ENCODE measurements around the gene GRIFIN.

Gene GRIFIN

DNA sequence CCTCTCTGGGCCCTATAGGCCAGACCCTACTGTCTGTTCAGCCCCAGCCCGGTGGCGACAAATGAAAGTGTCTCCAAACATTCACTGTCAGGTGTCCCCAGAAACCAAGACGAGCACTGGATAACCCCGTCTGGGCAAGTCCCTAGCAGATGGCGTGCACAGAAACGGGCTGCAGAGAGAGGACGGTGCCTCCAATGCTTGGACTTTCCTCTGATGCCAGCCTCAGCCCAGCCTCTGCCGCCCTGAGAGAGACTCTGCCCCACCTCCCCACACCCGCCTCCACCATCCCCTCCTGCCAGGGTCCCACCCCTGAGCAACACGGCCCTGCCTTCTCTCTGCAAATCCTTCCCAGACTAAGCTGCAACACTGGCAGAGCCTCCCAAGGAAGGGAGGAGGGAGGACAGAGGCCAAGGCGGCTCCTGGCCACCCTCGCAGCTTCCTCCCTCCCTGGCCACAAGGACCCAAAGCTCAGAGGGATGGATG is 36.0 kb upstream of the GRIFIN start:
- DNase-seq, result no peak

GRCh38 chr7:2511769-2512168 is 35.6 kb upstream of the GRIFIN start:
- DNase-seq, result no peak

- DNase-seq, result no peak
Measured at GRCh38 chr7:2510909-2511768, 34.9 kb upstream of the GRIFIN start.

- DNase-seq, result no peak
Measured at GRCh38 chr7:2510130-2510776, 34.1 kb upstream of the GRIFIN start.

DNA sequence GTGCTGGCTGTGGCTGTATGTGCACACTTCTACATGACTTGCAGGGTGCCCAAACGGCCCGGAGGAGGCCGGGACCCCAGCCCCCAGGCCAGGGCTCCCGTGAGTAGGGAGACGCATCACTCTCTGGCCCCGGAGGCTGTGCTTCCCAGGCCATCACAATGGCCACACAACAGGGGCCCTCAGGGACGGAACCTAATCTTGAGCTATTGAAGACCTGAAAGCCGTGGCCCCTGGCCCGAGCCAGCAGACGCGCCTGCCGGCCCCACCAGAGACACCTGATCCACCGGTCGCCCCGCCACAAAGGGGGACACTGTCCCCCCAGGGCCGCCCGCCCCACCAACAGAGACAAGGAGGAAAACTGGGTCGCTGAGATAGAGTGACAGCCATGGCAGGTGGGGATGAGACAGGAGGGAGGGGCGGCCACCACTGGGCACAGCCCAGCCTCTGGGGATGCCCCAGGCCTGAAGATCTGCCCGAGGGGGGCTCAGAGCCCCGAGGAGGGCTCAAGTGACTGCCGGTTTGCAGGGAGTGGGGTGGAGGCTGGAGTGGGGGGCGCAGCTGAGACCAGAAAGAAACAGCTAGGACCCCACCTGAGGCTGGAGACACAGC is 33.2 kb upstream of the GRIFIN start:
- DNase-seq, result no peak

GRCh38 chr7:2508327-2509215 is 32.4 kb upstream of the GRIFIN start:
- no peak for DNase-seq

GRCh38 chr7:2507917-2508306 is 31.7 kb upstream of the GRIFIN start:
- DNase-seq, result no peak

- no peak for DNase-seq
Measured at GRCh38 chr7:2507208-2507916, 31.2 kb upstream of the GRIFIN start.

DNA sequence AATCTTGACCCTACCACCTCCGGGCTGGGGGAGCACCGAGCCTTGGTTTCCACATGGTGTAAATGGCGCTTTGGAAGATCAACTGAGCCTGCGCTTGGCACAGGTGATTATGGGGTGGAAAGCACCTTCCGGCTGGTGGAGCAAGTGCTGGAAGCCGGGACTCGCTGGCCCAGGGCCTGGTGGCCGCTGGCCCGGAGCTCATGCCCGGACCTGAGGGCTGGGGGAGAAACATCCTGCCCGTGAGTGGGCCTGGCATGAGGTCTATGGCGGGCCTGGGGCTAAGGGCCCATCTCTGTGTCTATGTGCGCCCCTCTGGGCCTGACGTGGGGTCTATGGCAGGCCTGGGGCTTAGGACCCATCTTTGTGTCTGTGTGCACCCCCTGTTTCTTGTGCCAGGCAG is 29.2 kb upstream of the GRIFIN start:
- no peak for DNase-seq

GRCh38 chr7:2504889-2505375 is 28.7 kb upstream of the GRIFIN start:
- no peak for DNase-seq

DNA sequence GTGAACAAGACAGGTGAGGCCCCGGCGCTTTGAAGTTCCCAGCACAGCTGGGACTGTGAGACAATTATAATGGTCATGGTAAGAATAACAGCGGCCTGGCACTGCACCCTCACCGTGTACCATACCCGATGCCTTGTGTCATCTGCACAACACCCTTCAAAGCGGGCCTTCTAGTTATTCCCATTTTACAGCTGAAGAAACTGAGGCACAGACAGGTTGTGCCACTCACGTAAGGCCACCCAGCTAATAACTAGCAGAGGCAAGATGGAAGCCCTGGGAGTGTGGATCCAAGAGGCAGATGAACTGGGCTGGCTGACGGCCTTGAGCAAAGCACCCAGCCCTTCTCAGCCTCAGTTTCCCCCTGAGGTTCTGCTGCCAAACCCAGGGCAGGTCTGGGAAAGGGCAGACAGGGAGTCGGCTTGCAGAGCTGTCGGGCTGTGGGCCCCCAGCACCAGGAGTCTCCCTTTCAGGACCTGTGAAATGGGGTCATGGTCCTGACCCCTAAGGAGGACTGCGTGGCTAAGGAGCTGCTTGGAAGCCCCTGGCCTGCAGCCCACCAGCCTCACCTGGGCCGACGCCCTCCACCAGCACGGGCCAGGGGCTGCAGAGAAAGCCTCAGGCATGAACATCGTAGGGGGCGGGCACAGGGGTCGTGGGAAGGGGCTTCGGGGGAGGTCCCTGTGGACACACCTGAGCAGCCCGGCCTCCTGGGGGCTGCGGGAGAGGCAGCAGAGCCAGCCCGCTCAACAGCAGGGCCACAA is 28.1 kb upstream of the GRIFIN start:
- no peak for DNase-seq

GRCh38 chr7:2503056-2503941 is 27.1 kb upstream of the GRIFIN start:
- no peak for DNase-seq

- DNase-seq, result no peak
Measured at GRCh38 chr7:2502647-2502966, 26.4 kb upstream of the GRIFIN start.

DNA sequence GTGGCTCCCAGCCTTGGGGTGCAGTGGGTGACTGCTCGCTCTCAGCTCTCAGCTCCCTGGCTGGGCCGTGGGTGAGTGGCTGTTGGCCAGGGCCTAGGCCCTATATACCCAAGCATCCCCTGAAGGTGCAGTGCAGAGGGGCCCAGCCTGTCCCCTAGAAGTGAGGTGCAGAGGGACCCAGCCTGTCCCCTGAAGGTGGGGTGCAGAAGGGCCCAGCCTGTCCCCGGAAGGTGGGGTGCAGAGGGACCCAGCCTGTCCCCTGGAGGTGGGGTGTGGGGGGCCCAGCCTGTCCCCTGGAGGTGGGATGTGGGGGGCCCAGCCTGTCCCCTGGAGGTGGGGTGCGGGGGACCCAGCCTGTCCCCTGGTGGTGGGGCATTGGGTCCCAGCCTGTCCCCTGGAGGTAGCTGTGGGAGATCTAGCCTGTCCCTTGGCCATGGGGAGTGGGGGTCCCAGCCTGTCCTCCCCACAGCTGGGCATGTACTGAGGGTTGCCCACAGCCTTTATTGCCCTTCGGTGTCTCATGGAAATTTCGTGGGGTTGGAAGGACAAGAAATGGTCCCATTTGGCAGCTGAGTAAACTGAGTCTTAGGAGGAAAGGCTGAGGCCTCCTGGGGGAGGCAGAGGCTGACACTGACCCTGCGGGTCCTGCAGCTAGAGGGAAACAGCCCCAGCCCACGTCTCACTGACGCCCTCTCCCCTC is 25.9 kb upstream of the GRIFIN start:
- no peak for DNase-seq

DNA sequence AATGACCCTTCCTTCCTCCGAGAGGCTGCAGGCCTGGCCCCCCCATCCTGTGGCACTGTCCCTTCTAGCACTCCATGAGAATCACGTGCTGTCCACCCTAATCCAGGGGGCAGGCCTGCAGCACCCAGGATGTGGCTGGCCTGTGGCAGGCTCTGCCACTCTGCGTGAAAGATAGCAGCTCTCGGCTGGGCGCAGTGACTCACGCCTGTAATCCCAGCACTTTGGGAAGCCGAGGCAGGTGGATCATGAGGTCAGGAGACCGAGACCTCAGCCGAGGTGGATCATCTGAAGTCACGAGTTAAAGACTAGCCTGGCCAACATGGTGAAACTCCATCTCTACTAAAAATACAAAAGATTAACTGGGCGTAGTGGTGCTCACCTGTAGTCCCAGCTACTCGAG is 24.5 kb upstream of the GRIFIN start:
- DNase-seq, result no peak

DNA sequence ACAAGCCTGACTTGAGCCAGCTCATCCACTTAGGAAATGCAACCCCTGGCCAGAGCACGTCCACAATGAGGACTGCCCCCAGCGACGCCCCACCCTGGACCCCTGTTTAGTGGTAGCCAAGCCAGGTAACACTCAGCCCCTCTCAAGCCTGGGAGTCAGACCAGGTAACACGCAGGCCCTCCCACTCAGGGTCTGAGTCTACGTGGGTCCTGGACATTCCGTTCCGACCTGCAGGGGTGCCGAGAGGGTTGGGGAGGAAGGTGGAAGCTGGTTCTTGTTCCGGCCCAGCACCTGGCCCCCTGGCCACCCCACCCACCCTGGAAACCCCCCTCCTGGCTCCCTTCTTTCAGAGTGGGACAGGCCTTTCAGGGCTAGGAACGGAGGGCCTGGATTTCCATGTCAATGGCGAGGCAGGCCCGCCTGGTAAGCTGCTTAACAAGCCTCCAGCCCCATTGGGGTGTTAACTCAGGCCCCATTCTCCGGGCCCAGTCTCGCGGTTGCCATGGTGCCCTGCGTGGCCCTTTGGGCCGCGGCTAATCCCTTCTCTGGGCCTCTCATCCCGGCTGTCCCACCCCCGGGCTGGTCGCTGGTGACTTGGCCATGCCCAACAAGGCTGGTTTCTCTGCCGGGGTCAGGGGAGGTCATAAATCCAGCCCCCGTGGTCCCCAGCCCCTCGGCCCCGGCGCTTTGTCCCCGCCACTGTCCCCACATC is 23.7 kb upstream of the GRIFIN start:
- no peak for DNase-seq

DNA sequence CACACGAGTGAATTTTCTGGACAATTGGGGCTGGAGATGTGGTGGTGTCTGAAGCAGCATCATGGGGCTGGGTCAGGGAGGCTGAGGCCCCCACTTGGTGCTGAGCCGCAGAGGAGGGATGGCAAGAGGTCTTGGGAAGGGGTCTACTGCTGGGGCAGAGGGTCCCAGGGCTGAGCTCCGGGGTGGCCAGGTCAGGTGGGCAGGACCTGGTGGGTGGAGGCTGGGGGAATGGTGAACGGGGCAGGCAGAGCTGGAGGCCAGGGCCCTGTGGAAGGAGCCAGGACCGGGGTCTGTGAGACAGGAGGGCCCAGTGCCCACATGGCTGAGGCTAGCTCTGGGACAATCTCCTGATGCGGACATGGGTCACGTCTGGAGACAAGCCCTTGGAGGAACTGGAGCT is 23.0 kb upstream of the GRIFIN start:
- no peak for DNase-seq

- no peak for DNase-seq
Measured at GRCh38 chr7:2498708-2499107, 22.5 kb upstream of the GRIFIN start.

Measured in NCI-H1694 (cell line).